AG09319 (cell line): ENCODE results near the gene MEFV.
"Not testable (repeated sequence)": the region's sequence is repeated elsewhere in the genome, so short reads cannot be mapped to it uniquely, and the experiment has no call there.

Experiments used
- DNase-seq: peaks from one replicate; pipeline ENCODE4 v3.0.0-alpha.2; 2010; ENCODE audit warnings: low read depth; ENCODE audit errors: extremely low read depth
- CTCF ChIP-seq: IDR thresholded peaks from 2 replicates; pipeline ENCODE4 v1.5.1; 2011; ENCODE audit warnings: low read depth, mild to moderate bottlenecking, inconsistent platforms, low read length, moderate library complexity

The MEFV gene

GRCh38 chr16:3198334-3199072 is 57.9 kb downstream of the MEFV start:
- no peak for TF ChIP-seq CTCF
- DNase-seq = no peak

- DNase-seq = not testable (repeated sequence)
Observed at GRCh38 chr16:3197694-3198333, 58.6 kb downstream of the MEFV start.

GRCh38 chr16:3195975-3196374 is 60.5 kb downstream of the MEFV start:
- TF ChIP-seq CTCF = no peak
- DNase-seq = no peak

- no peak for DNase-seq
- TF ChIP-seq CTCF = no peak
Observed at GRCh38 chr16:3194792-3195191, 61.6 kb downstream of the MEFV start.

- no peak for TF ChIP-seq CTCF
- no peak for DNase-seq
Observed at GRCh38 chr16:3193221-3194212, 62.9 kb downstream of the MEFV start.

- DNase-seq = no peak
- no peak for TF ChIP-seq CTCF
Observed at GRCh38 chr16:3192476-3193019, 63.9 kb downstream of the MEFV start.
